Measurements from ENCODE around the gene HOXC6.

The HOXC6 gene

GRCh38 chr12:53996240-53997203 lies 31.7 kb upstream of the HOXC6 start:
- Mint-ChIP-seq H3K4me1 (ENCODE audit: low read depth) (peaks cover 39% of the 10 kb centered on the region), H3K9me3 (ENCODE audit: low read depth) (no peaks in the 10 kb centered on the region), H3K36me3 (no peaks in the 10 kb centered on the region), H3K4me3 (peak overlapping the region; percentile 81), H3K27ac (no peak overlapping the region), H3K27me3 (peaks cover 48% of the 10 kb centered on the region)

GRCh38 chr12:53997204-53998109 lies 30.8 kb upstream of the HOXC6 start:
- Mint-ChIP-seq H3K27me3 (peaks cover 46% of the 10 kb centered on the region), H3K4me1 (ENCODE audit: low read depth) (peaks cover 38% of the 10 kb centered on the region), H3K27ac (no peak overlapping the region), H3K36me3 (no peaks in the 10 kb centered on the region), H3K9me3 (ENCODE audit: low read depth) (no peaks in the 10 kb centered on the region), H3K4me3 (peak overlapping the region; percentile 81)

GRCh38 chr12:53998110-53998899 lies 29.9 kb upstream of the HOXC6 start:
- no peaks in the 10 kb centered on the region for H3K36me3 Mint-ChIP-seq
- no peak overlapping the region for H3K27ac Mint-ChIP-seq
- H3K27me3 Mint-ChIP-seq = peaks cover 50% of the 10 kb centered on the region
- peaks cover 40% of the 10 kb centered on the region for H3K4me1 Mint-ChIP-seq (ENCODE audit: low read depth)
- H3K4me3 Mint-ChIP-seq = no peak overlapping the region
- no peaks in the 10 kb centered on the region for H3K9me3 Mint-ChIP-seq (ENCODE audit: low read depth)

- H3K36me3 Mint-ChIP-seq = no peaks in the 10 kb centered on the region
- H3K4me1 Mint-ChIP-seq (ENCODE audit: low read depth) = peaks cover 36% of the 10 kb centered on the region
- no peaks in the 10 kb centered on the region for H3K9me3 Mint-ChIP-seq (ENCODE audit: low read depth)
- peaks cover 50% of the 10 kb centered on the region for H3K27me3 Mint-ChIP-seq
- H3K4me3 Mint-ChIP-seq = no peak overlapping the region
- no peak overlapping the region for H3K27ac Mint-ChIP-seq
These were observed 29.4 kb upstream of the HOXC6 start for GRCh38 chr12:53998900-53999236.

GRCh38 chr12:53999559-54000115 lies 28.6 kb upstream of the HOXC6 start:
- Mint-ChIP-seq H3K36me3 (no peaks in the 10 kb centered on the region), H3K27me3 (peaks cover 47% of the 10 kb centered on the region), H3K4me3 (peak overlapping the region; percentile 65), H3K4me1 (ENCODE audit: low read depth) (peaks cover 32% of the 10 kb centered on the region), H3K9me3 (ENCODE audit: low read depth) (no peaks in the 10 kb centered on the region), H3K27ac (no peak overlapping the region)

GRCh38 chr12:54000116-54001114 lies 27.8 kb upstream of the HOXC6 start, which contains the start of gene HOXC9:
HOXC9 (plus strand) TSS chr12:54000161; CDS start chr12:54000189, 28 bp downstream.
- Mint-ChIP-seq H3K27ac (no peak within 1 kb of the TSS), H3K9me3 (ENCODE audit: low read depth) (no peaks in the 10 kb centered on the region), H3K27me3 (peaks cover 46% of the 10 kb centered on the region), H3K4me1 (ENCODE audit: low read depth) (peaks cover 29% of the 10 kb centered on the region), H3K36me3 (no peaks in the 10 kb centered on the region), H3K4me3 (peak within 1 kb of the TSS; percentile 65)

- Mint-ChIP-seq H3K9me3 (ENCODE audit: low read depth) (no peaks in the 10 kb centered on the region), H3K36me3 (no peaks in the 10 kb centered on the region), H3K27ac (no peak overlapping the region), H3K4me3 (no peak overlapping the region), H3K27me3 (peaks cover 52% of the 10 kb centered on the region), H3K4me1 (ENCODE audit: low read depth) (peaks cover 29% of the 10 kb centered on the region)
These were observed 26.7 kb upstream of the HOXC6 start for GRCh38 chr12:54001283-54002187.

- H3K4me1 Mint-ChIP-seq (ENCODE audit: low read depth) = peaks cover 27% of the 10 kb centered on the region
- peaks cover 52% of the 10 kb centered on the region for H3K27me3 Mint-ChIP-seq
- H3K4me3 Mint-ChIP-seq = peak overlapping the region; percentile 15
- no peak overlapping the region for H3K27ac Mint-ChIP-seq
- H3K36me3 Mint-ChIP-seq = no peaks in the 10 kb centered on the region
- no peaks in the 10 kb centered on the region for H3K9me3 Mint-ChIP-seq (ENCODE audit: low read depth)
These were observed 25.8 kb upstream of the HOXC6 start for GRCh38 chr12:54002278-54002914.

GRCh38 chr12:54002915-54003389 lies 25.3 kb upstream of the HOXC6 start:
- no peaks in the 10 kb centered on the region for H3K9me3 Mint-ChIP-seq (ENCODE audit: low read depth)
- H3K36me3 Mint-ChIP-seq = no peaks in the 10 kb centered on the region
- H3K27me3 Mint-ChIP-seq = peaks cover 50% of the 10 kb centered on the region
- peak overlapping the region; percentile 15 for H3K4me3 Mint-ChIP-seq
- peaks cover 22% of the 10 kb centered on the region for H3K4me1 Mint-ChIP-seq (ENCODE audit: low read depth)
- no peak overlapping the region for H3K27ac Mint-ChIP-seq

- Mint-ChIP-seq H3K4me3 (no peak overlapping the region), H3K27ac (peak overlapping the region; percentile 70)
These were observed 24.6 kb upstream of the HOXC6 start for GRCh38 chr12:54003625-54004024.

GRCh38 chr12:54004063-54004840 lies 24.0 kb upstream of the HOXC6 start:
- H3K4me1 Mint-ChIP-seq (ENCODE audit: low read depth) = peaks cover 22% of the 10 kb centered on the region
- no peaks in the 10 kb centered on the region for H3K9me3 Mint-ChIP-seq (ENCODE audit: low read depth)

More at GRCh38 chr12:54003625-54004024, 24.6 kb upstream of the HOXC6 start:
- H3K4me1 Mint-ChIP-seq (ENCODE audit: low read depth) = peaks cover 21% of the 10 kb centered on the region
- no peaks in the 10 kb centered on the region for H3K9me3 Mint-ChIP-seq (ENCODE audit: low read depth)
- H3K27me3 Mint-ChIP-seq = peaks cover 43% of the 10 kb centered on the region
- no peaks in the 10 kb centered on the region for H3K36me3 Mint-ChIP-seq

More at GRCh38 chr12:54004063-54004840, 24.0 kb upstream of the HOXC6 start:
- peaks cover 40% of the 10 kb centered on the region for H3K27me3 Mint-ChIP-seq
- no peak overlapping the region for H3K27ac Mint-ChIP-seq
- no peaks in the 10 kb centered on the region for H3K36me3 Mint-ChIP-seq
- no peak overlapping the region for H3K4me3 Mint-ChIP-seq

All from activated naive CD8-positive, alpha-beta T cell (primary cell).